Ovary (tissue), 3 donors: Measurements from ENCODE around the gene ATXN1.

Source experiments
- POLR2A ChIP-seq: fragments of 450-650 bp; IDR thresholded peaks from one replicate; pipeline ENCODE4 v1.6.1; 2017; ENCODE audit warnings: antibody characterized with exemption, mild to moderate bottlenecking, moderate library complexity
- TF ChIP-seq, protein P1 (sequence below), 3 donors: fragments of 450-650 bp in 2 of 3; fragments of 200-600 bp in 1 of 3; IDR thresholded peaks; one replicate each; pipeline versions ENCODE4 v1.5.1 to v1.8.0; 2016 to 2022; ENCODE audit warnings: antibody characterized with exemption in 3 of 3, mild to moderate bottlenecking in 1 of 3
- donor health status: DM: no; HTN: no; CAD: no.

DNA sequence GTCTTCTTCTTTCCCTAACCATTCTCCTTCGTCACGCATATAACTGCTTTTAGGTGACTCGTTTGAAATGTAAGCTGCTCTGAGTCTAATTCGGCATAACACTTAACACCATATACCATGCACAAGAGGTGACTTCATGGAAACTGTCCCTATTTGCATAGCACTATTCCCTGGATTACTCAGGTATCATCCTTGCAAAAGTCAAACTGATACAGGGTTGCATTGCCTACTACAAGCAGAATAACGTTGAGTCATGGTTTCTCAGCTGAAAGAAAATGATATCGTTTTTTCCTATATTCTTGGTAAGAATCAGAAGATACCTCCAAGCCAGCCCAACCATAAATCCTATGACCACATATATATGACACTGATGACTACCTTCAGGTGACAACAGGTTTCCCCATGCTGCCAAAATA, 227.5 kb downstream of the ATXN1 start:
- TF ChIP-seq POLR2A, result no peak
- TF ChIP-seq, protein P1, sequence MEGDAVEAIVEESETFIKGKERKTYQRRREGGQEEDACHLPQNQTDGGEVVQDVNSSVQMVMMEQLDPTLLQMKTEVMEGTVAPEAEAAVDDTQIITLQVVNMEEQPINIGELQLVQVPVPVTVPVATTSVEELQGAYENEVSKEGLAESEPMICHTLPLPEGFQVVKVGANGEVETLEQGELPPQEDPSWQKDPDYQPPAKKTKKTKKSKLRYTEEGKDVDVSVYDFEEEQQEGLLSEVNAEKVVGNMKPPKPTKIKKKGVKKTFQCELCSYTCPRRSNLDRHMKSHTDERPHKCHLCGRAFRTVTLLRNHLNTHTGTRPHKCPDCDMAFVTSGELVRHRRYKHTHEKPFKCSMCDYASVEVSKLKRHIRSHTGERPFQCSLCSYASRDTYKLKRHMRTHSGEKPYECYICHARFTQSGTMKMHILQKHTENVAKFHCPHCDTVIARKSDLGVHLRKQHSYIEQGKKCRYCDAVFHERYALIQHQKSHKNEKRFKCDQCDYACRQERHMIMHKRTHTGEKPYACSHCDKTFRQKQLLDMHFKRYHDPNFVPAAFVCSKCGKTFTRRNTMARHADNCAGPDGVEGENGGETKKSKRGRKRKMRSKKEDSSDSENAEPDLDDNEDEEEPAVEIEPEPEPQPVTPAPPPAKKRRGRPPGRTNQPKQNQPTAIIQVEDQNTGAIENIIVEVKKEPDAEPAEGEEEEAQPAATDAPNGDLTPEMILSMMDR (IDR thresholded peaks at IDR 0.05), result no peak
